GM18511 (cell line): ENCODE measurements around the gene CDKN2B-AS1.

Experiments used
- ATAC-seq: cut with Tn5 transposase; IDR thresholded peaks from one replicate; pipeline ENCODE4 v1.9.1; 2021; ENCODE audit warnings: mild to moderate bottlenecking, moderate library complexity; ENCODE audit not compliant: unreplicated experiment

The CDKN2B-AS1 gene

DNA sequence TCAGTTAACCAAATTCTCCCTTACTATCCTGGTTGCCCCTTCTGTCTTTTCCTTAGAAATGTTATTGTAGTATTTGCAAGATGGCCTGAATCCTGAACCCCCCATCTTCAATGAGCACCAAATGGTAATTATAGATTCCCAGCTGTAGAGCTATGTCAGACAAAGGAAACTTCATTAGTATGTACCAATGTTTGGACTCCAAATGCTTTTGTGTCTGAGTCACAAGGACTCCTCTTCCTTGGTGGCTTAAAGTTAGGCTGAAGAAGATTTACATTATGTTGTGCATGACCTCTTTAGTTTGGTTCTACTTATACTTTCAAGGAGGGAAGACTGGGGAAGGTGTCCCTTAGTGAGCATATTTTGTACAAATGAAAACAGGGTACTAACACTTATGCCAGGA is 120.4 kb downstream of the CDKN2B-AS1 start:
- no peak for ATAC-seq

DNA sequence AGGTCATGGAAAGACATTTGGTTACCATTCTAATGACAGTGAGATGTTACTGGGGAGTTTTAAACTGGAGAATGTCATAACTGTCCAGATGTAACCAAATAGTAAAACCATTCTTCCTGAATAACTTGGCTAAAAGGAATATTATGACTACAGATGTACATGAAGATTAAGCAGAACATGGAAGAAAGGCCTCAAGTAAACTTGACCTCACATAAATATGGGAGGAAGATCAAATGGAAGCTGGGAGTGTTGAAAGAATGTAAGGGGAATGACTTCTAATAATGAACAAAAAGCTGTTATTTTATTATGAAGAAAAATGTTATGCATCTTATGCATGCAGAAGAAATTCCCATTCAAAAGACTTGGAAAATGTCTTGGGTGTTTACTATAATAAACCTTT is 122.2 kb downstream of the CDKN2B-AS1 start:
- ATAC-seq: no peak

DNA sequence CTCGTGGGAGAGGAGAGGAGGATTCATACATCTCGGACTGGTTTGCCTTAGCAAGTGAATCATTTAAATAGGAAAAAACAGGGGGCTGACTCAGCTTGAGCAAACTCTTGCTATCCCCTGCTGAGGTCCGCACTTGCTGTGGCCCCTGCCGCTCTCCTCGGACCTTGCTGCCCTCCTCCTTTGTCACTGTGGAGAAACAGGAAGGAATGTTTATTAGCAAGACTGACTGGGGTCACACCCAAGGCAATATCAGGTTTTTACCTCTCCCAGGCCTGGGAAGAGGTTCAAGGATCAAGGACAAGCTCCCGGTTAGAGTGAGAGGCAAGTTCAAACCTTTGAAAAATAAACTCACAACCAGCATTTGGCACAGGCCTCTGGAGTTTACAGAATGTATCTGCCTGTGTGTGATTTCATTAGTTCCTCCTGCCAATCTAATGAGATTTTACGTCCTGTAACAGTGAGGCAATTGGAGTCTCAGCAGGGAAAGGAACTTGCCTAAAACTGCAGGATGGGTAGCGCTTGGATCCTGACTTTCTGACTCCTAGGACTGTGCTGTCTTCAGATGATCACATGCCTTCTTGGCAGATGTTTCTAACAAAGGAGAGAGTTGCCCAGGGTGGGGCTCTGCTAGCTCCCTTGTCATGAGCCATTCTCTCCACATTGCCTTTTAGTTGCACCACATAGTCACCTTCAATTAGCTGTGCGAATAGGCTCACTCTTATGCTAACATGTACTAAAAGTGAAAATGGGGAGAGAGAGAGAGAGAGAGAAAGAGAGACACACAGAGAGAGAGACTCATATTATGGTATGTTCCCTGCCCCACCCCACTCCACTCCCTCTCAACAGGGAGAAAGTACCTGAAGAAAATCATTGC is 123.2 kb downstream of the CDKN2B-AS1 start:
- no peak for ATAC-seq

- ATAC-seq: no peak
Observed at GRCh38 chr9:22118810-22119521, 124.4 kb downstream of the CDKN2B-AS1 start.

GRCh38 chr9:22119522-22120158 is 125.0 kb downstream of the CDKN2B-AS1 start:
- ATAC-seq: peak; percentile 80

DNA sequence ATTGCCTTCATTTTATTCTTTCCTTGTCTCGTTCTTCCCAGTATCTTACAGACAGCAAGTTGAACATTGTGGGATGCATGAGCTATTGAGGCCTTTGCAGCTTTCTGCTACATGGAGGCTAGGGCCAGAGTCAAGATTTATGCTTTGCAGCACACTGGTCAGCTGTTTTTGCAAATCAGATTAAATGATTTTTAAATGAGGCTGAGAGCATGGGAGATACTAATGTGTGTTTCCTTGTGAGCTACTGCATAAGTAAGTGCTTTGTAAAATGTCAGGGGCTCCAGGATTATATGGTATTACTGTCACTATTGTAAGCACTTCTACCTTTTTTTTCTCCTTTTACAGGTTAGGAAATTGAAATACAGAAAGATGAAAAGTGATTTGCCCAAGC is 125.6 kb downstream of the CDKN2B-AS1 start:
- ATAC-seq: no peak

DNA sequence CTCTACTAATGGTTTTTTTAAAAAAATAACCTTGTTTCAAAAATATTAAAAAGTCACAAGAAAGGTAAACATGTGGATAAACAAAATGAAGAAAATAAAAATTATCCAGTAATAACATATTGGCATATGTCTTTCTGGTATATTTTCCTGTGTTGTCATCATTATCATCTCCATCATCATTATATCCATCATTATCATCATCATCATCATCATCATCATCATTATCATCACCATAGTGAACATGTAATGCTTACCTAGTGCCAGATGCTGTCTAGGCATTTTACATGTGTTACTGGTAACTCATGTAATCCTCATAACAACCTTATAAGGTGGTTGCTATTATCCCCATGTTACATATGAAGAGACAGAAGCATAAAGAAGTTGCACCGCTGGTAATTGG is 126.0 kb downstream of the CDKN2B-AS1 start:
- ATAC-seq: no peak

GRCh38 chr9:22124263-22125011 is 129.8 kb downstream of the CDKN2B-AS1 start:
- no peak for ATAC-seq

DNA sequence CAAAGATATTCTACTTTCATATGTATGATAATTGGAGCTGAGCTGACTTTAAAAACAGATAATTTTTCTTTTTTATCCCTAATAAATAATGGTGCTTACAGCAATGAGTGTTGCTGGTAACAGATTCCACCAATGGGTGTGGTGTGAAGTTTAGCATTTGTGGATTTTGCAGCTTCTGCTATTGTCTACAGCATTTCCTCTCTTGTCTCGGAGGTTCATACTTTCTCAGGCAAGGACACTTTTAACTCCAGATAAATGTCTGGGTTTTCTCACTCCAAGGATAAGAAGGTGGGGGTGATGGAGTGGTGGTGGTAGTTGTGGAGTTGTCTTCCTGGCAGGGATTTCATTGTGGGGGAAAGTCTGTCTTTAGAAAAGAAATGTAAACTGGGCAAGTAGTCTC is 134.5 kb downstream of the CDKN2B-AS1 start:
- no peak for ATAC-seq

DNA sequence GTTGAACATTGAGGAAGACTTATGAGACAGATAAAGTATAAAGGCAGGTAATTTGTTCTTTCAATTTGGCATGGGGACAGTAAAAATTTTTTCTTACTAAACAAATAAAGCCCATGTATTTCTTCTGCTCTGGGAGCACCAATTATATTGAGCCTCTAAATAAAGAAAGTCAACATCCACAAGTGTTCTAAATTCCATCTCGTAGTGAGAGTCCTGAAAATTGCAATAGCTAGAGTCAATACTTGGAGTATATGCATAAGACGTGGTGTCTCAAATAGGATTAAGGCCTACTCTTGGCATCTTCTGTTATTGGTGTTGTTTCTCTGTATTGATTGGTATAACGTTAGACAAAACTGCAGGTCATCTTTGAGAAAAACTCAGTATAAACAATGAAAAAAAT is 135.0 kb downstream of the CDKN2B-AS1 start:
- ATAC-seq: no peak

DNA sequence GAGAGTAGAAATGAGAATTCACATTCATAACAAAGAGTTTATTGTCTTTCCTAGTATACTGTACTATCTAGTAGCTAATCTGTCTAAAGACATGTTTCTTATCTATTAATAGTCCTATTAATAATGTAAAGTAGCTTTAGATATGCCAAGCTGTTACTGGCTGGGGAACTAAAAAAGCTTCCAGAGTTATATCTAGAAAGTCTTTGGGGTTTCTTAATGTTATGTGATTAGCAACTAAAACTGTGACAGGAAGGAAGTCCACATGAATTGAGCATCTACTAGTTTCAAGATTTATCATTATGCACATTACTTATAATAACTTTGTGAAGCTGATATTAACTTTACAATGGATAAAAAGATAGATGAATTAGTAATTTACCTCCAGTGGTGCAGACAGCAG is 137.2 kb downstream of the CDKN2B-AS1 start:
- no peak for ATAC-seq

GRCh38 chr9:22134390-22134789 is 139.8 kb downstream of the CDKN2B-AS1 start:
- no peak for ATAC-seq

GRCh38 chr9:22136461-22137096 is 142.0 kb downstream of the CDKN2B-AS1 start:
- ATAC-seq: no peak

DNA sequence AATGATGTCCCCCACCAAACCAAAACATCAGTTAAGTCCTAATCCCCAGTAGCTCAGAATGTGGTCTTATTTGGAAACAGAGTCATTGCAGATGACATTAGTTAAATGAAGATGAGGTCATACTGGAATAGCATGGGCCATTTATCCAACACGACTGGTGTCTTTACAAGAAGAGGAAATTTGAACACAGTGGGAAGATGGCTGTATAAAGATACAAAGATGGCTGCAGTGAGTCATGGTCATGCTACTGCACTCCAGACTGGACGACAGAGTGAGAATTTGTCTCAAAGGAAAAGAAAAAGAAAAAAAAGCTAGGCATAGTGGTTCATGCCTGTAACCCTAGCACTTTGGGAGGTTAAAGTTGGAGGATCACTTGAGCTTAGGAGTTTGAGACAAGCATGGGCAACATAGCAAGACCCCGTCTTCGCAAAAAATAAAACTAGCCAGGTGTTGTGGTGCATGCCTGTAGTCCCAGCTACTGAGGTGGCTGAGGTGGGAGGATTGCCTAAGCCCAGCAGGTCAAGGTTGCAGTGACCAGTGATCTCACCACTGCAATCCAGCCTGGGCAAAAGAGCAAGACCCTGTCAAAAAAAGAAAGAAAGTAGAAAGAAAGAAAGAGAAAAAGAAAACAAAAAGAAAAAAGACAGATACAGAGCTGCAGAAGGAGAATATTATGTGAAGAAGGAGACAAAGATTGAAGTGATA is 144.5 kb downstream of the CDKN2B-AS1 start:
- ATAC-seq: no peak

GRCh38 chr9:22141908-22142307 is 147.3 kb downstream of the CDKN2B-AS1 start:
- ATAC-seq: no peak

- no peak for ATAC-seq
Observed at GRCh38 chr9:22142671-22143070, 148.1 kb downstream of the CDKN2B-AS1 start.

GRCh38 chr9:22143799-22144625 is 149.4 kb downstream of the CDKN2B-AS1 start:
- no peak for ATAC-seq

DNA sequence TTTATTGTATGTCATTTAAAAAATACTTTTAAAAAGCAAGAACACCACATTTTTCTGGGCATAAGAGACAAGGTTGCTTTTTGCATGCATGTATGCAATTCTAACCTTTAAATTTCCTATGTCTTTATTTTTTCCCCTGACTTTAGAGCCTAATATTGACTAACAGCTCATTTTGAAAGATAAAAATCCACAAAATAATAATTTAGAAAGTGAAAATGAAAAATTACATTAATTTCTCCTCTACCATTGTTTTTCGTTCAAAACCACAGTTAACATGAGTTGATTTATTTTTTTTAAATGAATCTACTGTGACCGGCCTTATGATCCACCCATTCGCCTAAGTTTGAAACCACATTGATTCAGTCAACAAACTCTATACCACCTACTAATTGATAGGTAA is 152.0 kb downstream of the CDKN2B-AS1 start:
- ATAC-seq: no peak
